Measurements from ENCODE around the gene FA2H.

Gene FA2H

GRCh38 chr16:74721716-74722115 lies 52.9 kb downstream of the FA2H start:
- peak overlapping the region; percentile 25 for H2AK5ac ChIP-seq (ENCODE audit: low read depth, low read length)
- no peak overlapping the region for H2BK5ac ChIP-seq (ENCODE audit: low read length)
- H2BK12ac ChIP-seq (ENCODE audit: low read length): no peak overlapping the region
- H4K8ac ChIP-seq (ENCODE audit: low read depth, low read length): peak overlapping the region; percentile 23
- no peak for DNase-seq (ENCODE audit: low spot score)
- H2AFZ ChIP-seq (ENCODE audit: low read length): no peak overlapping the region
- peak overlapping the region; percentile 53 for H2BK120ac ChIP-seq (ENCODE audit: low read depth, low read length)
- H3K23ac ChIP-seq (ENCODE audit: low read depth, low read length, poor library complexity): no peak overlapping the region
- peaks cover 2% of the 10 kb centered on the region in 2 donors for H3K9me3 ChIP-seq (replicated peaks in 1 of 2; ENCODE audit: control insufficient read depth in 2 of 2, insufficient read depth in 1 of 2, low read depth in 1 of 2, low read length in 2 of 2)
- H3K4ac ChIP-seq (ENCODE audit: low read length): no peak overlapping the region
- H3K14ac ChIP-seq (ENCODE audit: low read length): no peak overlapping the region
- H2BK15ac ChIP-seq (ENCODE audit: low read length): no peak overlapping the region
- no peak overlapping the region for H3K4me2 ChIP-seq (ENCODE audit: insufficient read depth, low read length, poor library complexity, severe bottlenecking)
- peak overlapping the region; percentile 73 for H3K18ac ChIP-seq (ENCODE audit: low read length)
- no peak overlapping the region for H3K4me3 ChIP-seq (ENCODE audit: low read length in 2 of 2)
- H3K27ac ChIP-seq (replicated peaks; ENCODE audit: low read length): no peak overlapping the region
- H3K9ac ChIP-seq (ENCODE audit: low read depth, low read length, poor library complexity): peak overlapping the region; percentile 50
- peaks cover 2 to 8% of the 10 kb centered on the region in 2 donors for H3K4me1 ChIP-seq (ENCODE audit: control insufficient read depth in 2 of 2, insufficient read depth in 1 of 2, low read depth in 1 of 2, low read length in 2 of 2)
- no peaks in the 10 kb centered on the region for H3K79me1 ChIP-seq (ENCODE audit: low read depth, low read length)
- H4K91ac ChIP-seq (ENCODE audit: low read depth, low read length, poor library complexity): no peak overlapping the region
- H3K36me3 ChIP-seq (replicated peaks in 1 of 2; ENCODE audit: control insufficient read depth in 2 of 2, insufficient read depth in 2 of 2, low read length in 2 of 2): no peaks in the 10 kb centered on the region
- H3K27me3 ChIP-seq (ENCODE audit: control insufficient read depth in 3 of 3, insufficient read depth in 3 of 3, low read depth in 1 of 3, low read length in 3 of 3): peaks cover 0 to 6% (median 3%) of the 10 kb centered on the region in 3 experiments
- no CpG with 5 or more reads among the region's 11 CpGs for WGBS, 2 donors (ENCODE audit: extremely low coverage in 2 of 2, insufficient read length in 2 of 2, insufficient replicate concordance in 1 of 2)

DNA sequence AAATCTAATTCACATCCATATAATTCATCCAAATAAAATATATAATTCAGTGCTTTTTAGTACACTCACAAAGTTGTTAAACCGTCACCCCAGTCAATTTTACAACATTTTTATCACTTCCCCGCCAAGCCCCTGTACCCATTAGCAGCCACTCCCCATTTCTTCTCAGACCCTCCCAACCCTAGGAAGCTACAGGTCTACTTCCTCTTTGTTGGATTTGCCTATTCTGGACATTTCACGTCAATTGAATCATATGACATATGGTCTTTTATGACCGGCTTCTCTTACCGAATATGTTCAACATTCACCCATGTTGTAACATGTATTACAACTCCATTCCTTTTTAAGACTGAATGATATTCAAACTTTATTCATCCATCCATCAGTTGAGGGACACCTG lies 54.0 kb downstream of the FA2H start:
- Histone ChIP-seq H3K36me3 (replicated peaks in 1 of 2; ENCODE audit: control insufficient read depth in 2 of 2, insufficient read depth in 2 of 2, low read length in 2 of 2) (no peaks in the 10 kb centered on the region), H3K23ac (ENCODE audit: low read depth, low read length, poor library complexity) (no peak overlapping the region), H2AK5ac (ENCODE audit: low read depth, low read length) (no peak overlapping the region), H3K14ac (ENCODE audit: low read length) (no peak overlapping the region), H3K79me1 (ENCODE audit: low read depth, low read length) (no peaks in the 10 kb centered on the region), H4K8ac (ENCODE audit: low read depth, low read length) (no peak overlapping the region), H3K18ac (ENCODE audit: low read length) (no peak overlapping the region), H3K4me3 (ENCODE audit: low read length in 2 of 2) (no peak overlapping the region), H4K91ac (ENCODE audit: low read depth, low read length, poor library complexity) (no peak overlapping the region), H3K27ac (replicated peaks; ENCODE audit: low read length) (no peak overlapping the region), H3K27me3 (ENCODE audit: control insufficient read depth in 3 of 3, insufficient read depth in 3 of 3, low read depth in 1 of 3, low read length in 3 of 3) (peaks cover 0 to 3% (median 3%) of the 10 kb centered on the region in 3 experiments), H3K9me3 (replicated peaks in 1 of 2; ENCODE audit: control insufficient read depth in 2 of 2, insufficient read depth in 1 of 2, low read depth in 1 of 2, low read length in 2 of 2) (no peaks in the 10 kb centered on the region), H3K4me2 (ENCODE audit: insufficient read depth, low read length, poor library complexity, severe bottlenecking) (no peak overlapping the region), H2BK120ac (ENCODE audit: low read depth, low read length) (no peak overlapping the region), H2BK15ac (ENCODE audit: low read length) (no peak overlapping the region), H2BK5ac (ENCODE audit: low read length) (no peak overlapping the region), H3K4me1 (ENCODE audit: control insufficient read depth in 2 of 2, insufficient read depth in 1 of 2, low read depth in 1 of 2, low read length in 2 of 2) (peaks cover 2 to 8% of the 10 kb centered on the region in 2 donors), H2AFZ (ENCODE audit: low read length) (no peak overlapping the region), H3K9ac (ENCODE audit: low read depth, low read length, poor library complexity) (no peak overlapping the region), H3K4ac (ENCODE audit: low read length) (no peak overlapping the region), H2BK12ac (ENCODE audit: low read length) (no peak overlapping the region)
- no CpG with 5 or more reads among the region's 5 CpGs for WGBS, 2 donors (ENCODE audit: extremely low coverage in 2 of 2, insufficient read length in 2 of 2, insufficient replicate concordance in 1 of 2)
- no peak for DNase-seq (ENCODE audit: low spot score)

- no peak overlapping the region for H2BK5ac ChIP-seq (ENCODE audit: low read length)
- H2AK5ac ChIP-seq (ENCODE audit: low read depth, low read length): peak overlapping the region; percentile 96
- H2BK120ac ChIP-seq (ENCODE audit: low read depth, low read length): peak overlapping the region; percentile 30
- H3K27me3 ChIP-seq (ENCODE audit: control insufficient read depth in 3 of 3, insufficient read depth in 3 of 3, low read depth in 1 of 3, low read length in 3 of 3): peaks cover 0 to 3% (median 0%) of the 10 kb centered on the region in 3 experiments
- peak overlapping the region; percentile 69 for H3K18ac ChIP-seq (ENCODE audit: low read length)
- H3K4me3 ChIP-seq (ENCODE audit: low read length in 2 of 2): no peak overlapping the region
- H3K9ac ChIP-seq (ENCODE audit: low read depth, low read length, poor library complexity): no peak overlapping the region
- no peak overlapping the region for H2BK15ac ChIP-seq (ENCODE audit: low read length)
- H3K9me3 ChIP-seq (replicated peaks in 1 of 2; ENCODE audit: control insufficient read depth in 2 of 2, insufficient read depth in 1 of 2, low read depth in 1 of 2, low read length in 2 of 2): no peaks in the 10 kb centered on the region
- H3K79me1 ChIP-seq (ENCODE audit: low read depth, low read length): no peaks in the 10 kb centered on the region
- no peak overlapping the region for H3K4ac ChIP-seq (ENCODE audit: low read length)
- DNase-seq (ENCODE audit: low spot score): no peak
- no CpG with 5 or more reads among the region's 27 CpGs for WGBS, 2 donors (ENCODE audit: extremely low coverage in 2 of 2, insufficient read length in 2 of 2, insufficient replicate concordance in 1 of 2)
- H3K27ac ChIP-seq (replicated peaks; ENCODE audit: low read length): no peak overlapping the region
- H3K36me3 ChIP-seq (replicated peaks in 1 of 2; ENCODE audit: control insufficient read depth in 2 of 2, insufficient read depth in 2 of 2, low read length in 2 of 2): no peaks in the 10 kb centered on the region
- H4K91ac ChIP-seq (ENCODE audit: low read depth, low read length, poor library complexity): peak overlapping the region; percentile 14
- no peak overlapping the region for H3K23ac ChIP-seq (ENCODE audit: low read depth, low read length, poor library complexity)
- H3K4me2 ChIP-seq (ENCODE audit: insufficient read depth, low read length, poor library complexity, severe bottlenecking): no peak overlapping the region
- H3K14ac ChIP-seq (ENCODE audit: low read length): no peak overlapping the region
- H4K8ac ChIP-seq (ENCODE audit: low read depth, low read length): no peak overlapping the region
- no peak overlapping the region for H2AFZ ChIP-seq (ENCODE audit: low read length)
- H2BK12ac ChIP-seq (ENCODE audit: low read length): no peak overlapping the region
- H3K4me1 ChIP-seq (ENCODE audit: control insufficient read depth in 2 of 2, insufficient read depth in 1 of 2, low read depth in 1 of 2, low read length in 2 of 2): no peaks in the 10 kb centered on the region
These were observed 55.6 kb downstream of the FA2H start for GRCh38 chr16:74718741-74719610.

GRCh38 chr16:74718140-74718539 lies 56.5 kb downstream of the FA2H start:
- DNase-seq (ENCODE audit: low spot score): no peak
- Histone ChIP-seq H2BK15ac (ENCODE audit: low read length) (no peak overlapping the region), H2BK5ac (ENCODE audit: low read length) (no peak overlapping the region), H3K27ac (replicated peaks; ENCODE audit: low read length) (no peak overlapping the region), H3K23ac (ENCODE audit: low read depth, low read length, poor library complexity) (no peak overlapping the region), H3K14ac (ENCODE audit: low read length) (no peak overlapping the region), H4K91ac (ENCODE audit: low read depth, low read length, poor library complexity) (no peak overlapping the region), H3K18ac (ENCODE audit: low read length) (no peak overlapping the region), H2BK120ac (ENCODE audit: low read depth, low read length) (no peak overlapping the region), H3K4me2 (ENCODE audit: insufficient read depth, low read length, poor library complexity, severe bottlenecking) (no peak overlapping the region), H3K4me1 (ENCODE audit: control insufficient read depth in 2 of 2, insufficient read depth in 1 of 2, low read depth in 1 of 2, low read length in 2 of 2) (no peaks in the 10 kb centered on the region), H3K9me3 (replicated peaks in 1 of 2; ENCODE audit: control insufficient read depth in 2 of 2, insufficient read depth in 1 of 2, low read depth in 1 of 2, low read length in 2 of 2) (no peaks in the 10 kb centered on the region), H3K36me3 (replicated peaks in 1 of 2; ENCODE audit: control insufficient read depth in 2 of 2, insufficient read depth in 2 of 2, low read length in 2 of 2) (no peaks in the 10 kb centered on the region), H3K9ac (ENCODE audit: low read depth, low read length, poor library complexity) (no peak overlapping the region), H3K79me1 (ENCODE audit: low read depth, low read length) (no peaks in the 10 kb centered on the region), H2AK5ac (ENCODE audit: low read depth, low read length) (peak overlapping the region; percentile 79), H3K4me3 (ENCODE audit: low read length in 2 of 2) (no peak overlapping the region), H3K4ac (ENCODE audit: low read length) (no peak overlapping the region), H2BK12ac (ENCODE audit: low read length) (no peak overlapping the region), H3K27me3 (ENCODE audit: control insufficient read depth in 3 of 3, insufficient read depth in 3 of 3, low read depth in 1 of 3, low read length in 3 of 3) (peaks cover 0 to 7% (median 3%) of the 10 kb centered on the region in 3 experiments), H2AFZ (ENCODE audit: low read length) (no peak overlapping the region), H4K8ac (ENCODE audit: low read depth, low read length) (no peak overlapping the region)
- no CpG with 5 or more reads among the region's 13 CpGs for WGBS, 2 donors (ENCODE audit: extremely low coverage in 2 of 2, insufficient read length in 2 of 2, insufficient replicate concordance in 1 of 2)

Measured in neuronal stem cell (in vitro differentiated cells).